Spleen (tissue), 7 donors: ENCODE results near the gene ZDHHC3.

Experiments used
- CTCF ChIP-seq, 11 experiments: fragments of 200-600 bp in 7 of 11; fragments of 450-650 bp in 4 of 11; sonication (generic) in 4 of 11; IDR thresholded peaks in 8 of 11; conservative IDR thresholded peaks in 3 of 11; 1 replicate in 7 of 11; 2 replicates in 4 of 11; pipeline versions ENCODE4 v1.4.0 to v1.8.0; 2016 to 2021; ENCODE audit warnings: antibody characterized with exemption in 11 of 11, inconsistent platforms in 4 of 11, mild to moderate bottlenecking in 1 of 11
- POLR2AphosphoS5 ChIP-seq, 3 donors: sonication (generic); formaldehyde crosslinking; IDR thresholded peaks; one replicate each; pipeline ENCODE4 v1.5.1; 2017; ENCODE audit warnings: antibody characterized with exemption in 3 of 3
- donor health status: DM: no; HTN: no; CAD: no; lungs with moderate emphysema.
- donor health status: DM: no; HTN: no; CAD: no.
- donor health status: DM: no; HTN: no; CAD: no.

GRCh38 chr3:44969154-44969827 lies 6.7 kb downstream of the ZDHHC3 start:
- TF ChIP-seq POLR2AphosphoS5 (IDR thresholded peaks at IDR 0.05) (peak in 1 of 3 donors; percentile 58), CTCF (IDR thresholded peaks at IDR 0.05 in 8 of 11, conservative IDR thresholded peaks at IDR 0.05 in 3 of 11) (no peak)
